ENCODE results near the gene EIF3D. TPM values are rescaled to one million over a fixed set of nuclear protein-coding genes. Genes with fewer than 3 reads are reported as not detected.

Gene EIF3D
- total RNA-seq, 6 donors from 2014 or later, result 125 to 202 (median 142) TPM

DNA sequence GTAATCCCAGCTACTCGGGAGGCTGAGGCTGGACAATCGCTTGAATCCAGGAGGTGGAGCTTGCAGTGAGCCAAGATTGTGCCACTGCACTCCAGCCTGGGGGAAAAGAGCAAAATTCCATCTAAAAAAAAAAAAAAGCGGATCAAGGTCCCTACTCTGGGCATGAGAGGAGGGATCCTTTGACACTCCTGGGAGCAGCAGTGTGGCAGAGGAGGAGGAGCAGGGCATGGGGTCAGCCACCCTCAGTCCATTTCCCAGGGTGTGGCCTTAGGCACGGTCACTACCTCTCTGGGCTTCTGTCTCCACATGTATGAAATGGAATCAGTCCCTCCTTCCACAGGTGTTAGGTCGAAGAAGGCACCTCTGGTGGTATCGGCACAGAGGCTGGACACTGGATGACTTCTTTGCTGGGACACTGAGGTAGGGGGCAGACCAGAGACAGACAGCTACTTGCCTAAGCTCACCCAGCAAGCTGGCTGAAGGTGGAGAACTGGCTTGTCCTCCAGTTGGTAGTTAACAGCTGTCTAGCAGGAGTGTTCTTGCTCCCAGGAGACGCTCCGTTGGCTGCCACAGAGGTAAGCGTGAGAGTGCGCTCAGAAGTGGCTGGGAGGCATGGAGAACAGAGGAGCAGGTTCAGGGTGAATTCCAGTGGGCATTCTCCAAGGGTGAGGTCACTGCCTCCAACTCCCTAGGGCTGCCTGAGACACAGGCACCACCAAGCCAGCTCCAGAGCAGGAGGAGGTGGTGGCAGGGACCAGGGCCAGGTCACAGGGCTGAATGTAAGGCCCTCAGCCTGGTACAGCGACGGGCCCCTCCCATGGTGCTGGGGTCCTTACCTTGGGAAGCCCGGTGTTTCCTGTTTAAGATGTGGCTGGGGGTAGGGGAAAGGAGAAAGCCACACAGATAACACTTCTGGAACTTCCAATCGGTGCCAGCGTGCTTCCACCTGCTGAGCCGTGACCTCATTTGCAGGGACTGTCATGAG, 67.0 kb downstream of the EIF3D start:
- WGBS, 2 donors, result 53% methylated on average over 11 to 16 of the region's 16 CpGs
- H3K36me3 ChIP-seq, result peaks cover 0 to under 1% (median 0%) of the 10 kb centered on the region in 4 donors
- DNase-seq (peak in 1 of 2 donors; percentile 93), ATAC-seq (ENCODE audit: low FRiP score in 2 of 2) (peak; percentile 21 to 80)
- H3K27me3 ChIP-seq, result no peaks in the 10 kb centered on the region
- peak overlapping the region; percentile 84 to 95 (median 90) for H3K27ac ChIP-seq
- peak in 1 of 4 donors; percentile 44 for TF ChIP-seq EP300 (IDR thresholded peaks at IDR 0.05)
- TF ChIP-seq POLR2A (IDR thresholded peaks at IDR 0.05), result peak in 1 of 4 donors; percentile 32
- TF ChIP-seq, protein P1, sequence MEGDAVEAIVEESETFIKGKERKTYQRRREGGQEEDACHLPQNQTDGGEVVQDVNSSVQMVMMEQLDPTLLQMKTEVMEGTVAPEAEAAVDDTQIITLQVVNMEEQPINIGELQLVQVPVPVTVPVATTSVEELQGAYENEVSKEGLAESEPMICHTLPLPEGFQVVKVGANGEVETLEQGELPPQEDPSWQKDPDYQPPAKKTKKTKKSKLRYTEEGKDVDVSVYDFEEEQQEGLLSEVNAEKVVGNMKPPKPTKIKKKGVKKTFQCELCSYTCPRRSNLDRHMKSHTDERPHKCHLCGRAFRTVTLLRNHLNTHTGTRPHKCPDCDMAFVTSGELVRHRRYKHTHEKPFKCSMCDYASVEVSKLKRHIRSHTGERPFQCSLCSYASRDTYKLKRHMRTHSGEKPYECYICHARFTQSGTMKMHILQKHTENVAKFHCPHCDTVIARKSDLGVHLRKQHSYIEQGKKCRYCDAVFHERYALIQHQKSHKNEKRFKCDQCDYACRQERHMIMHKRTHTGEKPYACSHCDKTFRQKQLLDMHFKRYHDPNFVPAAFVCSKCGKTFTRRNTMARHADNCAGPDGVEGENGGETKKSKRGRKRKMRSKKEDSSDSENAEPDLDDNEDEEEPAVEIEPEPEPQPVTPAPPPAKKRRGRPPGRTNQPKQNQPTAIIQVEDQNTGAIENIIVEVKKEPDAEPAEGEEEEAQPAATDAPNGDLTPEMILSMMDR (IDR thresholded peaks at IDR 0.05), result no peak
- TF ChIP-seq POLR2AphosphoS5 (IDR thresholded peaks at IDR 0.05), result peak; percentile 46 to 57
- H3K9me3 ChIP-seq, result no peaks in the 10 kb centered on the region
- H3K4me1 ChIP-seq, result peaks cover 47 to 70% (median 52%) of the 10 kb centered on the region in 4 donors
- H3K4me3 ChIP-seq, result no peak overlapping the region

Other genes with a start within 250 kb of the EIF3D start
- 100 to 1,000 TPM; 486 to 925 (median 599) TPM for gene MYH9, start 141.2 kb downstream of the EIF3D start, total RNA-seq
- gene TXN2, start 47.5 kb downstream of the EIF3D start, total RNA-seq, result 10 to 100 TPM; 30.4 to 69.5 (median 53.6) TPM
- 10 to 100 TPM in 4 of 6 donors, 1 to 10 TPM in 2; 6.0 to 27.2 (median 12.9) TPM for gene FOXRED2, start 22.1 kb downstream of the EIF3D start, total RNA-seq
- not detected for gene CACNG2, start 174.6 kb upstream of the EIF3D start, total RNA-seq
- 10 to 100 TPM; 12.6 to 43.0 (median 27.4) TPM for gene IFT27, start 247.0 kb upstream of the EIF3D start, total RNA-seq

Data from upper lobe of left lung (tissue), 6 donors.